ENCODE measurements around the gene RAPGEF3.

The RAPGEF3 gene

DNA sequence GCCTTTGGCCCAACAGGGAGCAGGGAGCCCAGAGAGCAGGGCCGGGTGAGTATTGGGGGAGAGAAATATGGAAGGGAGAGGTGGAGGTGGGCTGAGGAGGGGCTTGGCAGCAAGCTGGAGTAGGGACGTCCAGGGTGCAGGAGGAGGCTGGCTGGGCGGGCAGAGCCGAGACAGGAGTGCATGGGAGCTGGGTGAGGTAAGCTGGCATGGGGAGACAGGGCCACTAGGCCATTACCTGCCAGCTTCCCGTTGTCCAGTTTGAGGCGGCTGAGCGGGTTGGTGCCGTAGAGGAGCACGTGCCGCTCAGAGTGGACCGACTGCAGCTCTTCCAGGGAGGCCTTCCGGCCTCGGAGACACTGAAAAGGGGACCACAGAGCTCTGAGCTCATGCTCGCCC is 32.7 kb upstream of the RAPGEF3 start:
- Histone ChIP-seq H3K36me3 (ENCODE audit: control insufficient read depth in 2 of 2, insufficient read depth in 2 of 2, low read length in 2 of 2) (peaks cover 55 to 69% of the 10 kb centered on the region in 2 donors), H3K27ac (ENCODE audit: low read depth in 2 of 2, low read length in 2 of 2) (no peak overlapping the region)

GRCh38 chr12:47790676-47791350 is 32.1 kb upstream of the RAPGEF3 start:
- H3K4me1 ChIP-seq (ENCODE audit: control insufficient read depth in 2 of 2, insufficient read depth in 2 of 2, low read length in 2 of 2) = peaks cover 0 to 2% of the 10 kb centered on the region in 2 donors
- H3K36me3 ChIP-seq (ENCODE audit: control insufficient read depth in 2 of 2, insufficient read depth in 2 of 2, low read length in 2 of 2) = peaks cover 56 to 69% of the 10 kb centered on the region in 2 donors
- H3K4me3 ChIP-seq (ENCODE audit: low read length in 2 of 2) = no peak overlapping the region
- no peaks in the 10 kb centered on the region for H3K9me3 ChIP-seq (ENCODE audit: control insufficient read depth in 2 of 2, low read length in 2 of 2)
- H3K27ac ChIP-seq (ENCODE audit: low read depth in 2 of 2, low read length in 2 of 2) = no peak overlapping the region
- H3K9ac ChIP-seq (ENCODE audit: low read depth in 1 of 2, low read length in 2 of 2) = no peak overlapping the region
- no peaks in the 10 kb centered on the region for H3K27me3 ChIP-seq (ENCODE audit: control insufficient read depth in 2 of 2, insufficient read depth in 2 of 2, low read length in 2 of 2)

More for the DNA sequence above, 32.7 kb upstream of the RAPGEF3 start:
- H3K4me3 ChIP-seq (ENCODE audit: low read length in 2 of 2) = no peak overlapping the region
- no peaks in the 10 kb centered on the region for H3K9me3 ChIP-seq (ENCODE audit: control insufficient read depth in 2 of 2, low read length in 2 of 2)
- no peaks in the 10 kb centered on the region for H3K27me3 ChIP-seq (ENCODE audit: control insufficient read depth in 2 of 2, insufficient read depth in 2 of 2, low read length in 2 of 2)
- peaks cover 0 to 2% of the 10 kb centered on the region in 2 donors for H3K4me1 ChIP-seq (ENCODE audit: control insufficient read depth in 2 of 2, insufficient read depth in 2 of 2, low read length in 2 of 2)
- no peak overlapping the region for H3K9ac ChIP-seq (ENCODE audit: low read depth in 1 of 2, low read length in 2 of 2)

DNA sequence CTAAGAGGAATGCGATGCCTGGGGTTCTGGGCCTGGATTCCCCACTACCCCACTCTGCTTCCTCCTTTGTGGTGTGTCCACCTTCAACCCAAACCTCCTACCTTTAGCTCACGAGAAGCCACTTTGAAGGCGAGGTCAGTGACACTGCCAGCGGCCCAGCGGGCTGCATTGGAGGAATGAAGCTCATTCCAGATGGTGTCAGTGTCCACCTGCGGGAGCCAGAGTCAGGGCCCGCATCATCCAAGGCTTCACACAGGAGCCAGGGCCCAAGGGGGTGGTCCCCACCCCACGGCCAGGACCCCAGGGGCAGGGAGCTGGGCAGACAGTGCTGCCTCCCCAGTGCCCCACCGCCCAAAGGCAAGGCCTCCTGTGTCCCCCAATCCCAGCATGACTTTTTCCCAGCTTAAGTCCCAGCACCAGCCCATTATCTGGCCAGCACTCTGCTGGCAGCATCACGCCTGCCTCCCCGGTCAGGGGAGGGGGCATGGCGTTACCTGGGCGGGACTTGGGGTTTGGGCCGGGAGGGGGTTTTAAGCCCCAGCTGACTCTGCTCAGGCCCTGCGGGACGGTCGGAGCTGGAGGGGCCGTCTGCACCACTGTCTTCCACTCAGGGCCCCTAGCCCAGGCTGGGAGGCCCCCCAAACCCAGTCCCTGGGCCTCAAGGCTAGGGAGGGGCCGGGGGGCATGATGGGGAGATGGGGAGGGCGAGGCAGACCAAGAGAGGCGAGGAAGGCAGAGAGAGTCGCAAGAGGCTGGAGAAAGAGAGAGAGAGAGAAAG is 31.2 kb upstream of the RAPGEF3 start:
- H3K27me3 ChIP-seq (ENCODE audit: control insufficient read depth in 2 of 2, insufficient read depth in 2 of 2, low read length in 2 of 2) = no peaks in the 10 kb centered on the region
- H3K36me3 ChIP-seq (ENCODE audit: control insufficient read depth in 2 of 2, insufficient read depth in 2 of 2, low read length in 2 of 2) = peaks cover 54 to 74% of the 10 kb centered on the region in 2 donors
- H3K4me1 ChIP-seq (ENCODE audit: control insufficient read depth in 2 of 2, insufficient read depth in 2 of 2, low read length in 2 of 2) = peaks cover 0 to 2% of the 10 kb centered on the region in 2 donors
- H3K9me3 ChIP-seq (ENCODE audit: control insufficient read depth in 2 of 2, low read length in 2 of 2) = no peaks in the 10 kb centered on the region
- no peak overlapping the region for H3K4me3 ChIP-seq (ENCODE audit: low read length in 2 of 2)
- H3K27ac ChIP-seq (ENCODE audit: low read depth in 2 of 2, low read length in 2 of 2) = no peak overlapping the region
- H3K9ac ChIP-seq (ENCODE audit: low read depth in 1 of 2, low read length in 2 of 2) = no peak overlapping the region

- Histone ChIP-seq H3K27me3 (ENCODE audit: control insufficient read depth in 2 of 2, insufficient read depth in 2 of 2, low read length in 2 of 2) (no peaks in the 10 kb centered on the region), H3K9ac (ENCODE audit: low read depth in 1 of 2, low read length in 2 of 2) (no peak overlapping the region), H3K36me3 (ENCODE audit: control insufficient read depth in 2 of 2, insufficient read depth in 2 of 2, low read length in 2 of 2) (peaks cover 54 to 76% of the 10 kb centered on the region in 2 donors), H3K4me3 (ENCODE audit: low read length in 2 of 2) (no peak overlapping the region), H3K4me1 (ENCODE audit: control insufficient read depth in 2 of 2, insufficient read depth in 2 of 2, low read length in 2 of 2) (peaks cover 0 to 2% of the 10 kb centered on the region in 2 donors), H3K27ac (ENCODE audit: low read depth in 2 of 2, low read length in 2 of 2) (no peak overlapping the region), H3K9me3 (ENCODE audit: control insufficient read depth in 2 of 2, low read length in 2 of 2) (no peaks in the 10 kb centered on the region)
Measured at GRCh38 chr12:47789141-47789540, 30.5 kb upstream of the RAPGEF3 start.

DNA sequence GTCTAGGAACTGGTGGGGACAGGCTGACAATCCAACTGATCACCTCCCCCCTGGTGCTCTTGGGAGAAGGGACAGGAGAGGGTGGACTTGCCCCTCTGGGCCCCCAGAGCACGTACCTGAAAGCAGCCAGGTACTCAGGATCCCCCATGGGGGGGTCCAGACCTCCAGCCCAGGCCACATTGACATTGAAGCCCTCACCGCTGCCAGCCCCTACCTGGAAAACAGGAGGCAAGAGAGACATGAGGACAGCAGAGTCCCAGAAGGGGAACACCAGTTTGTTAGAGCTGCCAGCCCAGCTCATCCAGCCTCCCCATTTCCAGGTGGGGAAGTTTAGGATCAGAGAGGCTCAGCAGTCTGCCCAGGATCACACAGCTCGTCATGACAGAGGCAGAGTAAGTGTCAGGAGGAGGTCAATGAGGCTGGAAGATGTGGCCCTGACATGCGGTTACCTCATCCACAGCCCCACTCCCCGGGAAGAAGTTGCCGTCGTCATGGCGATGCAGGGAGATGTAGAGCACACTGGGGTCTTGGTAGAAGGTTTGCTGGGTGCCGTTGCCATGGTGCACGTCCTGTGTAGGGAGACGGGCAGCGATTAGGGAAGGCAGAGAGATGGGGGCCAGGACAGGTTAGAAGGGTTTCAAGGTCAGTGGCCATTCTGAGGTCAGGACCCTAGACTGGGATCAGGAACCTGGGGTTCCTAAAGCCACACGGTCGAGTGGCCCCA is 29.1 kb upstream of the RAPGEF3 start:
- Histone ChIP-seq H3K4me3 (ENCODE audit: low read length in 2 of 2) (no peak overlapping the region), H3K36me3 (ENCODE audit: control insufficient read depth in 2 of 2, insufficient read depth in 2 of 2, low read length in 2 of 2) (peaks cover 54 to 78% of the 10 kb centered on the region in 2 donors), H3K27ac (ENCODE audit: low read depth in 2 of 2, low read length in 2 of 2) (no peak overlapping the region), H3K4me1 (ENCODE audit: control insufficient read depth in 2 of 2, insufficient read depth in 2 of 2, low read length in 2 of 2) (peaks cover 0 to 2% of the 10 kb centered on the region in 2 donors), H3K9ac (ENCODE audit: low read depth in 1 of 2, low read length in 2 of 2) (no peak overlapping the region), H3K27me3 (ENCODE audit: control insufficient read depth in 2 of 2, insufficient read depth in 2 of 2, low read length in 2 of 2) (no peaks in the 10 kb centered on the region), H3K9me3 (ENCODE audit: control insufficient read depth in 2 of 2, low read length in 2 of 2) (no peaks in the 10 kb centered on the region)

DNA sequence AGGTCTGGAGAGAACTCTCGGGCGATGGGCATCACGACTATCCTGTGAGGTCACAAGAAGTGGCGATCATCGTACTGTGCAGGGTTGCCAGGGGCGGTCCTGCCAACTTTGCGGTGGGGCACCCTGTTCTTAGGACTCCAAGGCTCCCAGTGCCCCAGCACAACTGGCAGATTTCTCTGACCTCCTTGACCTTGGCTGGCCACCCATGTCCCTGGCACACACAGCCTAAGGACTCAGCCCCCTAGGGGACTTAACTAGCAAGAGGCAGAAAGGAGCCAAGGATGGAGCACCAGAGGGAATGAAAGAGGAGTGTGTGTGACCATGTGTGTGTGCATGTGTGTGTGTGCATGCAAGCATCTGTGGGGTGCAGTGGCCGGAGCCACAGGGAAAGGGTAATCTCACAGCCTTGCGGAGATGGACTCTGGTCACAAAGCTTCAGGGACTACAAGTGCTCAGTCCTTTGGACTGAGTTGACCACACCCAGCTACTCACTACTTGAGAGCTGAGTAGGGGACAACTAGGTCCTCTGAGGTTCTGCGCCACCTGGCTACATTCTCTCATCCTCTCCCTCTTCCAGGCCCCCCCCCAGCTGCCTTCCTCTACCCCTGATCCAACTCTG is 28.1 kb upstream of the RAPGEF3 start:
- Histone ChIP-seq H3K9ac (ENCODE audit: low read depth in 1 of 2, low read length in 2 of 2) (no peak overlapping the region), H3K4me3 (ENCODE audit: low read length in 2 of 2) (no peak overlapping the region), H3K27ac (ENCODE audit: low read depth in 2 of 2, low read length in 2 of 2) (no peak overlapping the region), H3K27me3 (ENCODE audit: control insufficient read depth in 2 of 2, insufficient read depth in 2 of 2, low read length in 2 of 2) (no peaks in the 10 kb centered on the region), H3K4me1 (ENCODE audit: control insufficient read depth in 2 of 2, insufficient read depth in 2 of 2, low read length in 2 of 2) (peaks cover 0 to 2% of the 10 kb centered on the region in 2 donors), H3K36me3 (ENCODE audit: control insufficient read depth in 2 of 2, insufficient read depth in 2 of 2, low read length in 2 of 2) (peaks cover 57 to 77% of the 10 kb centered on the region in 2 donors), H3K9me3 (ENCODE audit: control insufficient read depth in 2 of 2, low read length in 2 of 2) (no peaks in the 10 kb centered on the region)

- Histone ChIP-seq H3K9ac (ENCODE audit: low read depth in 1 of 2, low read length in 2 of 2) (no peak overlapping the region), H3K4me1 (ENCODE audit: control insufficient read depth in 2 of 2, insufficient read depth in 2 of 2, low read length in 2 of 2) (peaks cover 0 to 2% of the 10 kb centered on the region in 2 donors), H3K36me3 (ENCODE audit: control insufficient read depth in 2 of 2, insufficient read depth in 2 of 2, low read length in 2 of 2) (peaks cover 52 to 73% of the 10 kb centered on the region in 2 donors), H3K9me3 (ENCODE audit: control insufficient read depth in 2 of 2, low read length in 2 of 2) (no peaks in the 10 kb centered on the region), H3K27me3 (ENCODE audit: control insufficient read depth in 2 of 2, insufficient read depth in 2 of 2, low read length in 2 of 2) (no peaks in the 10 kb centered on the region), H3K27ac (ENCODE audit: low read depth in 2 of 2, low read length in 2 of 2) (no peak overlapping the region), H3K4me3 (ENCODE audit: low read length in 2 of 2) (no peak overlapping the region)
Measured at GRCh38 chr12:47785887-47786661, 27.4 kb upstream of the RAPGEF3 start.

DNA sequence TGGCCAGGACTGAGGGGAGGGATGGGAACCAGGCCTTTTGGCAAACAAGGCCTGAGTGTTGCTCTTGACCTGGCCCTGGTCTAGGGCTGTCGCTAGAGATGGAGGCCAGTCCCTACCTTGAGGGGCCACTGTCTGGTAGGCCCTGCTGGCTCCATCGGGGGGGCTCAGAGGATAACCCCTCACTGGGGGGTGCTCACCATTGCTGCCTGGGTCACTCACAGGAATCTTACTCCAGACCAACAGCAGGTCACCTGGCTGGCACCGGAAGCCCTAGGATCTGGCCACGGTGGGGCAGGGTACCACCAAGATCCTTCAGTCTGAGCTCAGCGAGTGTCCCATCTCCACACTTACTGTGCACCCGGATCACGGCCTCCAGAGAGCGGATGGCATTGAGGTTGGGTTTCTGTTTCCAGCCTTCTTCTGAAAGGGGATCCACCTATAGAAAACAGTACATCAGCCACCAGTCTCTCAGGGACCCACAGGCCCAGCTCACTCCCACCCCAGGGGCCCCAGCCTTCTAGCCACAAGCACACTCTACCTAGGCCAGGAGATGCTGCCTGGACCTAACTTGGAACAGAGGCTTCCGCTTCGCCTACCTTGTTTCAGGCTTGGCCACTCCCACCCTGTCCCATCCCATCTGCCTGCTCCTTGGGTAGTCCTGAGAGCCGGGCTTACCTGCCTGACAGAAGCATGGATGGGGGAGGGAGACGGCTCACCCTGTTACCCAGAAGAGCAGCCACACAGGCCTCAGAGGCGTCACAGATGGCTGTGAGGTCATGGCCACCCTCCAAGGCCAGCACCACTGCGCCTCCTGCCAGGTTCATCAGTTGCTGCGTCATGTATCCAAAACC is 26.6 kb upstream of the RAPGEF3 start:
- no peak overlapping the region for H3K27ac ChIP-seq (ENCODE audit: low read depth in 2 of 2, low read length in 2 of 2)
- no peaks in the 10 kb centered on the region for H3K9me3 ChIP-seq (ENCODE audit: control insufficient read depth in 2 of 2, low read length in 2 of 2)
- no peak overlapping the region for H3K9ac ChIP-seq (ENCODE audit: low read depth in 1 of 2, low read length in 2 of 2)
- peaks cover 47 to 65% of the 10 kb centered on the region in 2 donors for H3K36me3 ChIP-seq (ENCODE audit: control insufficient read depth in 2 of 2, insufficient read depth in 2 of 2, low read length in 2 of 2)
- no peak overlapping the region for H3K4me3 ChIP-seq (ENCODE audit: low read length in 2 of 2)
- H3K27me3 ChIP-seq (ENCODE audit: control insufficient read depth in 2 of 2, insufficient read depth in 2 of 2, low read length in 2 of 2) = no peaks in the 10 kb centered on the region
- H3K4me1 ChIP-seq (ENCODE audit: control insufficient read depth in 2 of 2, insufficient read depth in 2 of 2, low read length in 2 of 2) = peaks cover 0 to 2% of the 10 kb centered on the region in 2 donors

All from mucosa of rectum (tissue), 2 donors.